H1 (cell line): ENCODE measurements around the gene DRC3. TPM values are rescaled to one million over a fixed set of nuclear protein-coding genes. Genes with fewer than 3 reads are reported as not detected.
"Not testable (repeated sequence)": the region's sequence is repeated elsewhere in the genome, so short reads cannot be mapped to it uniquely, and the experiment has no call there.

Experiments
- CTCF ChIA-PET: fragments of 300-600 bp; sonication (Branson Sonifier 250); formaldehyde crosslinking; loops from one replicate; lab custom pipeline; 2021; ENCODE audit not compliant: partially characterized antibody; lab: Charles Lee
- POLR2A ChIA-PET: fragments of 300-600 bp; sonication (Branson Sonifier 250); formaldehyde crosslinking; loops from one replicate; lab custom pipeline; 2021; ENCODE audit warnings: inconsistent platforms; ENCODE audit not compliant: partially characterized antibody; lab: Charles Lee
- DNase-seq, 2 experiments: peaks; one replicate each; pipeline versions ENCODE4 v3.0.0 to v3.0.0-alpha.2; 2010 to 2022; ENCODE audit warnings: low spot score in 2 of 2, low read depth in 1 of 2, mixed read lengths in 1 of 2
- FAIRE-seq: peaks from 2 replicates; lab custom pipeline; 2011; peaks lifted over from hg19 to GRCh38; lab: Jason Lieb, UNC
- H2AFZ ChIP-seq: 2 replicates; pipeline ENCODE4 v1.8.1; 2012; ENCODE audit warnings: low read length, inconsistent platforms
- H2AK5ac ChIP-seq: 2 replicates; pipeline ENCODE4 v1.6.1; 2013; ENCODE audit warnings: low read depth, low read length
- H2BK120ac ChIP-seq: replicated peaks from 2 replicates; pipeline ENCODE3; 2013; ENCODE audit warnings: low read depth, low read length, inconsistent platforms
- H2BK12ac ChIP-seq: 2 replicates; pipeline ENCODE4 v1.6.1; 2013; ENCODE audit warnings: low read depth, low read length
- H2BK15ac ChIP-seq: 2 replicates; pipeline ENCODE4 v1.6.1; 2013; ENCODE audit warnings: low read length
- H2BK20ac ChIP-seq: 2 replicates; pipeline ENCODE4 v1.6.1; 2013; ENCODE audit warnings: low read length
- H2BK5ac ChIP-seq: 2 replicates; pipeline ENCODE4 v1.6.1; 2013; ENCODE audit warnings: low read depth, low read length
- H3K14ac ChIP-seq: 2 replicates; pipeline ENCODE4 v1.6.1; 2013; ENCODE audit warnings: inconsistent platforms; ENCODE audit not compliant: insufficient read length
- H3K18ac ChIP-seq: 2 replicates; pipeline ENCODE4 v1.6.1; 2013; ENCODE audit warnings: low read length; ENCODE audit errors: extremely low read depth
- H3K23ac ChIP-seq: 2 replicates; pipeline ENCODE4 v1.6.1; 2013; ENCODE audit warnings: inconsistent platforms; ENCODE audit not compliant: insufficient read length
- H3K23me2 ChIP-seq: 2 replicates; pipeline ENCODE4 v1.6.1; 2013; ENCODE audit warnings: low read depth, low read length
- H3K27ac ChIP-seq: 2 replicates; pipeline ENCODE4 v1.6.1; 2011; ENCODE audit warnings: low read depth, low read length, inconsistent platforms
- H3K27me3 ChIP-seq, 4 experiments: replicated peaks in 1 of 4; 1 replicate in 1 of 4; 2 replicates in 3 of 4; pipeline versions ENCODE4 v1.6.1 to v1.8.1; 2011 to 2013; ENCODE audit warnings: low read length in 3 of 4, mild to moderate bottlenecking in 3 of 4, inconsistent platforms in 2 of 4, mixed read lengths in 2 of 4, moderate library complexity in 1 of 4; ENCODE audit not compliant: control insufficient read depth in 3 of 4, insufficient read depth in 3 of 4; ENCODE audit errors: extremely low read depth in 1 of 4
- H3K36me3 ChIP-seq, 4 experiments: 2 replicates each; pipeline versions ENCODE4 v1.6.1 to v1.8.1; 2011 to 2013; ENCODE audit warnings: mild to moderate bottlenecking in 4 of 4, low read length in 3 of 4, moderate library complexity in 2 of 4, control low read depth in 1 of 4, inconsistent platforms in 1 of 4; ENCODE audit not compliant: insufficient read depth in 4 of 4, control insufficient read depth in 2 of 4
- H3K4ac ChIP-seq: replicated peaks from 2 replicates; pipeline ENCODE3; 2013; ENCODE audit warnings: low read length, low read depth, mixed read lengths, inconsistent platforms; ENCODE audit not compliant: insufficient read length
- H3K4me1 ChIP-seq, 4 experiments: replicated peaks in 1 of 4; 1 replicate in 1 of 4; 2 replicates in 3 of 4; pipeline versions ENCODE4 v1.6.1 to v1.8.1; 2011 to 2013; ENCODE audit warnings: low read length in 3 of 4, inconsistent platforms in 2 of 4, mixed read lengths in 1 of 4; ENCODE audit not compliant: insufficient read depth in 4 of 4, control insufficient read depth in 3 of 4
- H3K4me2 ChIP-seq, 2 experiments: 2 replicates each; pipeline versions ENCODE4 v1.6.1 to v1.8.1; 2011 to 2013; ENCODE audit warnings: low read depth in 2 of 2, low read length in 2 of 2, control low read depth in 1 of 2, inconsistent platforms in 1 of 2, mild to moderate bottlenecking in 1 of 2; ENCODE audit not compliant: insufficient read depth in 1 of 2
- H3K4me3 ChIP-seq, 4 experiments: fragments of 200-600, 300-600 bp in 1 of 4; sonication (generic), shearing (Covaris generic), sonication (Bioruptor Twin) in 1 of 4; 2 replicates each; pipeline versions ENCODE4 v1.5.1 to v1.8.1; 2011 to 2016; ENCODE audit warnings: low read length in 4 of 4, low read depth in 3 of 4, control low read depth in 2 of 4, inconsistent platforms in 2 of 4, mild to moderate bottlenecking in 2 of 4, mixed read lengths in 1 of 4, moderate library complexity in 1 of 4; ENCODE audit not compliant: insufficient read depth in 2 of 4; ENCODE audit errors: extremely low read depth in 1 of 4
- H3K56ac ChIP-seq: replicated peaks from 2 replicates; pipeline ENCODE3; 2013; ENCODE audit warnings: low read depth, mild to moderate bottlenecking, mixed read lengths, low read length, inconsistent platforms; ENCODE audit not compliant: insufficient read length
- H3K79me1 ChIP-seq: 2 replicates; pipeline ENCODE4 v1.6.1; 2013; ENCODE audit warnings: low read depth, low read length, control low read depth
- H3K79me2 ChIP-seq, 2 experiments: 2 replicates each; pipeline versions ENCODE4 v1.6.1 to v1.8.1; 2012 to 2013; ENCODE audit warnings: low read length in 2 of 2, mild to moderate bottlenecking in 2 of 2, inconsistent platforms in 1 of 2; ENCODE audit not compliant: insufficient read depth in 2 of 2, control insufficient read depth in 1 of 2
- H3K9ac ChIP-seq, 4 experiments: replicated peaks in 1 of 4; 1 replicate in 1 of 4; 2 replicates in 3 of 4; pipeline versions ENCODE4 v1.6.1 to v1.8.1; 2011 to 2013; ENCODE audit warnings: low read depth in 3 of 4, low read length in 3 of 4, control low read depth in 2 of 4, mild to moderate bottlenecking in 2 of 4, moderate library complexity in 2 of 4, inconsistent platforms in 1 of 4; ENCODE audit errors: extremely low read depth in 1 of 4
- H3K9me3 ChIP-seq, 2 experiments: 2 replicates each; pipeline versions ENCODE4 v1.6.1 to v1.8.1; 2012 to 2013; ENCODE audit warnings: mild to moderate bottlenecking in 2 of 2, moderate library complexity in 2 of 2, control low read depth in 1 of 2, inconsistent platforms in 1 of 2, low read depth in 1 of 2, low read length in 1 of 2, mixed read lengths in 1 of 2; ENCODE audit not compliant: insufficient read depth in 2 of 2
- H4K20me1 ChIP-seq, 2 experiments: replicated peaks in 1 of 2; 2 replicates each; pipeline versions ENCODE3 to v1.8.1; 2011 to 2013; ENCODE audit warnings: inconsistent platforms in 2 of 2, low read length in 2 of 2, mild to moderate bottlenecking in 1 of 2; ENCODE audit not compliant: insufficient read depth in 2 of 2, control insufficient read depth in 1 of 2
- H4K5ac ChIP-seq: 2 replicates; pipeline ENCODE4 v1.6.1; 2013; ENCODE audit warnings: low read length, low read depth, mixed read lengths, inconsistent platforms; ENCODE audit not compliant: insufficient read length
- H4K8ac ChIP-seq: 2 replicates; pipeline ENCODE4 v1.8.0; 2013; ENCODE audit warnings: mild to moderate bottlenecking, moderate library complexity, low read length, inconsistent platforms; ENCODE audit not compliant: insufficient read depth; ENCODE audit errors: extremely low read depth
- H4K91ac ChIP-seq: replicated peaks from 2 replicates; pipeline ENCODE3; 2013; ENCODE audit warnings: low read length, mixed read lengths, inconsistent platforms; ENCODE audit not compliant: insufficient read length
- WGBS, 2 experiments: shearing (Covaris generic) in 1 of 2; methylation state at CpG; one replicate each; pipeline versions ENCODE4 v1.1.6 to v1.1.7; 2013 to 2015; ENCODE audit warnings: low lambda C conversion rate in 2 of 2, mixed read lengths in 2 of 2, inconsistent platforms in 1 of 2, low coverage in 1 of 2, missing lambda C conversion rate in 1 of 2; ENCODE audit not compliant: insufficient replicate concordance in 2 of 2, insufficient coverage in 1 of 2, insufficient read length in 1 of 2; ENCODE audit errors: extremely low coverage in 1 of 2, missing lambda C conversion rate in 1 of 2; 5-methylcytosine and 5-hydroxymethylcytosine counted together
- polyA plus RNA-seq, 7 experiments: library from polyadenylated mRNA; depleted of rRNA in 3 of 7; stranded (reverse) in 5 of 7; unstranded in 2 of 7; fragments of >200 nt in 5 of 7; fragments of 200-250 nt in 2 of 7; gene quantifications; 1 replicate in 5 of 7; 2 replicates in 1 of 7; 4 replicates in 1 of 7; pipeline versions ENCODE4 v1.2.1 to v1.2.3, GENCODE V29; 2011 to 2013; ENCODE audit warnings: missing spikeins in 2 of 7, mixed read lengths in 2 of 7
- total RNA-seq: library from RNA; stranded (reverse); fragmentation: NEBNext Ultra II Directional; extraction: Animal tissue kit (Norgen Biotek cat#: 25700); gene quantifications from 2 replicates; pipeline ENCODE4 v1.2.1, GENCODE V29; 2021

The DRC3 gene
- total and polyA plus RNA-seq, 2 of the 8 experiments (the other 6 are each of a cell fraction or from before 2014, with no cell fraction given) = 0.59 TPM; not detected in 1

GRCh38 chr17:17955790-17956341 is 16.8 kb upstream of the DRC3 start:
- CTCF ChIA-PET = interaction anchor here (0.6 to 1.7 kb wide), 12 partner anchors 11 to 147 kb away, joined by 3 to 7 read pairs (median 3); no protein-coding TSS in a partner anchor
- H3K23me2 ChIP-seq, H3K27ac ChIP-seq, H3K18ac ChIP-seq, H4K20me1 ChIP-seq, H2BK15ac ChIP-seq, H2AFZ ChIP-seq, H2BK5ac ChIP-seq, H2BK20ac ChIP-seq, H3K4me3 ChIP-seq, H3K9me3 ChIP-seq, H3K56ac ChIP-seq, H3K79me2 ChIP-seq, FAIRE-seq, H3K14ac ChIP-seq, H3K23ac ChIP-seq, H4K91ac ChIP-seq, H4K5ac ChIP-seq, H3K79me1 ChIP-seq, DNase-seq, H3K27me3 ChIP-seq, H2AK5ac ChIP-seq, H3K4me2 ChIP-seq, H2BK12ac ChIP-seq, H4K8ac ChIP-seq, H3K36me3 ChIP-seq, H3K9ac ChIP-seq, H2BK120ac ChIP-seq, H3K4ac ChIP-seq: not testable (repeated sequence)
- POLR2A ChIA-PET = interaction anchor here (1.3 to 1.7 kb wide), 3 partner anchors 10 to 35 kb away, joined by 3 to 4 read pairs (median 3); no protein-coding TSS in a partner anchor
- H3K4me1 ChIP-seq = peaks cover 0 to 12% (median under 1%) of the 10 kb centered on the region in 4 experiments; a peak in 1 of 7 replicates
- WGBS, 2 experiments = 93% methylated on average over 7 of the region's 12 CpGs; no CpG with 5 or more reads in 1 of the 2 experiments
